CD4-positive, alpha-beta T cell (primary cell): ENCODE data around the gene NME3. TPM values are rescaled to one million over a fixed set of nuclear protein-coding genes. Genes with fewer than 3 reads are reported as not detected.

Source experiments
- ATAC-seq: fragments of 200-7000 bp; cut with Tn5 transposase; one replicate; pipeline ENCODE4 v1.10.0; 2022; ENCODE audit warnings: mild to moderate bottlenecking; ENCODE audit not compliant: poor library complexity
- CTCF ChIA-PET: fragments of 350-600 bp; sonication (Branson Sonifier 250); formaldehyde crosslinking; loops from one replicate; lab custom pipeline; 2021; ENCODE audit warnings: antibody characterized with exemption, inconsistent platforms; lab: Charles Lee
- POLR2A ChIA-PET: fragments of 350-600 bp; sonication (Branson Sonifier 250); formaldehyde crosslinking; loops from one replicate; lab custom pipeline; 2021; ENCODE audit warnings: antibody characterized with exemption, inconsistent platforms; lab: Charles Lee
- DNase-seq, 14 experiments: peaks; one replicate each; pipeline ENCODE4 v3.0.0-alpha.2; 2013 to 2020; ENCODE audit warnings: mixed read lengths in 2 of 14
- H3K27ac ChIP-seq, 2 donors: one replicate each; pipeline versions ENCODE4 v1.5.1 to v1.7.0; 2013; ENCODE audit warnings: low read length in 2 of 2, low read depth in 1 of 2, mild to moderate bottlenecking in 1 of 2
- H3K27me3 ChIP-seq, 2 experiments: 1 replicate in 1 of 2; 2 replicates in 1 of 2; pipeline versions ENCODE4 v1.6.1 to v1.7.0; 2013; ENCODE audit warnings: low read length in 2 of 2, control low read depth in 1 of 2, mild to moderate bottlenecking in 1 of 2, moderate library complexity in 1 of 2; ENCODE audit not compliant: insufficient read depth in 2 of 2, control insufficient read depth in 1 of 2
- H3K36me3 ChIP-seq: one replicate; pipeline ENCODE4 v1.6.1; 2013; ENCODE audit warnings: low read length, control low read depth; ENCODE audit not compliant: insufficient read depth
- H3K4me1 ChIP-seq: one replicate; pipeline ENCODE4 v1.6.1; 2013; ENCODE audit warnings: low read length, control low read depth; ENCODE audit not compliant: insufficient read depth
- H3K4me3 ChIP-seq: one replicate; pipeline ENCODE4 v1.5.1; 2013; ENCODE audit warnings: mild to moderate bottlenecking, low read length, moderate library complexity
- H3K9me3 ChIP-seq, 2 experiments: 1 replicate in 1 of 2; 2 replicates in 1 of 2; pipeline versions ENCODE4 v1.6.1 to v1.7.0; 2013; ENCODE audit warnings: low read length in 2 of 2, mild to moderate bottlenecking in 2 of 2, control low read depth in 1 of 2, moderate library complexity in 1 of 2; ENCODE audit not compliant: control insufficient read depth in 1 of 2, insufficient read depth in 1 of 2
- H3K27ac Mint-ChIP-seq: one replicate; pipeline ENCODE4 v1.8.0; 2020; ENCODE audit warnings: mixed read lengths
- H3K27me3 Mint-ChIP-seq: one replicate; pipeline ENCODE4 v1.8.0; 2021; ENCODE audit warnings: mixed read lengths
- H3K36me3 Mint-ChIP-seq: one replicate; pipeline ENCODE4 v1.8.0; 2021; ENCODE audit warnings: low read depth, mixed read lengths
- H3K4me1 Mint-ChIP-seq: one replicate; pipeline ENCODE4 v1.8.0; 2021; ENCODE audit warnings: low read depth, mixed read lengths
- H3K4me3 Mint-ChIP-seq: one replicate; pipeline ENCODE4 v1.8.0; 2020; ENCODE audit warnings: mild to moderate bottlenecking, mixed read lengths
- H3K9me3 Mint-ChIP-seq: one replicate; pipeline ENCODE4 v1.8.0; 2020; ENCODE audit warnings: mixed read lengths
- intact Hi-C, 2 experiments: fragments of 100-400 bp; cut with DNase I in 1 of 2; cut with micrococcal nuclease in 1 of 2; formaldehyde crosslinking; loops; one replicate each; pipeline versions ENCODE4 v1.15.1 to v1.9.0; 2023 to 2025; cut with DNase I, micrococcal nuclease
- total RNA-seq, 174 experiments: library from RNA in 2 of 174; stranded (reverse) in 2 of 174; gene quantifications; one replicate each; pipeline ENCODE4 v1.2.3 and lab custom pipeline; 2021 to 2026
- TF ChIP-seq, protein P1 (sequence below): fragments of 200-600 bp; IDR thresholded peaks from one replicate; pipeline ENCODE4 v1.8.0; 2022; ENCODE audit warnings: antibody characterized with exemption, mild to moderate bottlenecking

The NME3 gene
- total RNA-seq, 2 experiments from 2014 or later = 46.2 to 54.2 TPM

- peak in 1 of 14 experiments; percentile 20 for DNase-seq
- CTCF ChIA-PET = no interaction called here
These were observed 19.4 kb upstream of the NME3 start for GRCh38 chr16:1790611-1791255.

DNA sequence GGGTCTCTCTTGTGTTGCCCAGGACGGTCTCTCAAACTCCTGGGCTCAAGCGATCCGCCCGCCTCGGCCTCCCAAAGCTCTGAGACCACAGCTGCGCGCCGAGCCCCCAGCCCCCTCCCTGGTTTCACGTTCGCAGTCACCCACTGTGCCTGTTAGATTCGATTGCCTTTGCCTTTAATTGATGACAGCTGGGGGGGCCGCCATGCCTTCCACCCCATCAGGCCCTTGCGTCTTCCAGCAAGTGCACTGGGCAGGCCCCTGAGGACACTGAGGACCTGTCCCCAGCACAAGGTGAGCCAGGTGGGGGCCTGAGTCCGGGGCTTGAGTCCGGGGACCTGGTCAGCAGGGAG lies 18.9 kb upstream of the NME3 start:
- no peaks in the 10 kb centered on the region for H3K27me3 ChIP-seq
- intact Hi-C loops = no loop called here
- ATAC-seq (no peak), DNase-seq (no peak)
- peaks cover 38% of the 10 kb centered on the region for H3K36me3 ChIP-seq
- Mint-ChIP-seq H3K36me3 (peaks cover 7% of the 10 kb centered on the region), H3K27ac (no peak overlapping the region), H3K4me3 (no peak overlapping the region), H3K4me1 (peaks cover under 1% of the 10 kb centered on the region), H3K9me3 (no peaks in the 10 kb centered on the region), H3K27me3 (no peaks in the 10 kb centered on the region)
- H3K9me3 ChIP-seq = peaks cover 0 to 6% of the 10 kb centered on the region in 2 experiments
- H3K27ac ChIP-seq = no peak overlapping the region
- H3K4me1 ChIP-seq = peaks cover 13% of the 10 kb centered on the region
- POLR2A ChIA-PET = no interaction called here
- TF ChIP-seq, protein P1, sequence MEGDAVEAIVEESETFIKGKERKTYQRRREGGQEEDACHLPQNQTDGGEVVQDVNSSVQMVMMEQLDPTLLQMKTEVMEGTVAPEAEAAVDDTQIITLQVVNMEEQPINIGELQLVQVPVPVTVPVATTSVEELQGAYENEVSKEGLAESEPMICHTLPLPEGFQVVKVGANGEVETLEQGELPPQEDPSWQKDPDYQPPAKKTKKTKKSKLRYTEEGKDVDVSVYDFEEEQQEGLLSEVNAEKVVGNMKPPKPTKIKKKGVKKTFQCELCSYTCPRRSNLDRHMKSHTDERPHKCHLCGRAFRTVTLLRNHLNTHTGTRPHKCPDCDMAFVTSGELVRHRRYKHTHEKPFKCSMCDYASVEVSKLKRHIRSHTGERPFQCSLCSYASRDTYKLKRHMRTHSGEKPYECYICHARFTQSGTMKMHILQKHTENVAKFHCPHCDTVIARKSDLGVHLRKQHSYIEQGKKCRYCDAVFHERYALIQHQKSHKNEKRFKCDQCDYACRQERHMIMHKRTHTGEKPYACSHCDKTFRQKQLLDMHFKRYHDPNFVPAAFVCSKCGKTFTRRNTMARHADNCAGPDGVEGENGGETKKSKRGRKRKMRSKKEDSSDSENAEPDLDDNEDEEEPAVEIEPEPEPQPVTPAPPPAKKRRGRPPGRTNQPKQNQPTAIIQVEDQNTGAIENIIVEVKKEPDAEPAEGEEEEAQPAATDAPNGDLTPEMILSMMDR = no peak
- CTCF ChIA-PET = no interaction called here
- no peak overlapping the region for H3K4me3 ChIP-seq

More at GRCh38 chr16:1790611-1791255, 19.4 kb upstream of the NME3 start:
- peaks cover 37% of the 10 kb centered on the region for H3K36me3 ChIP-seq
- no peak for ATAC-seq
- POLR2A ChIA-PET = interaction anchor here (1.4 to 1.5 kb wide), 2 partner anchors 8 to 35 kb away, joined by 3 to 9 read pairs; partner anchors contain the start of genes HAGH, NUBP2 and SPSB3
- H3K27me3 Mint-ChIP-seq = no peaks in the 10 kb centered on the region
- no peaks in the 10 kb centered on the region for H3K4me1 Mint-ChIP-seq
- no peak overlapping the region for H3K4me3 ChIP-seq
- TF ChIP-seq, protein P1 = no peak
- no peaks in the 10 kb centered on the region for H3K27me3 ChIP-seq
- peaks cover 7% of the 10 kb centered on the region for H3K36me3 Mint-ChIP-seq
- H3K27ac Mint-ChIP-seq = no peak overlapping the region
- H3K9me3 ChIP-seq = peaks cover 0 to 6% of the 10 kb centered on the region in 2 experiments
- H3K4me1 ChIP-seq = peaks cover 8% of the 10 kb centered on the region
- H3K27ac ChIP-seq = no peak overlapping the region
- H3K4me3 Mint-ChIP-seq = no peak overlapping the region
- H3K9me3 Mint-ChIP-seq = no peaks in the 10 kb centered on the region
- intact Hi-C loops = no loop called here

- no peaks in the 10 kb centered on the region for H3K9me3 Mint-ChIP-seq
- peaks cover 38% of the 10 kb centered on the region for H3K36me3 ChIP-seq
- CTCF ChIA-PET = no interaction called here
These were observed 18.3 kb upstream of the NME3 start for GRCh38 chr16:1789643-1790045.

More at GRCh38 chr16:1789643-1790045, 18.3 kb upstream of the NME3 start:
- intact Hi-C loops = loop anchor here in 1 of 2 experiments (10.0 kb wide), 2 partner anchors 485 to 1385 kb away; partner anchors contain the start of genes DECR2 and UBE2I
- H3K27me3 ChIP-seq = no peaks in the 10 kb centered on the region
- H3K4me3 Mint-ChIP-seq = no peak overlapping the region
- H3K27me3 Mint-ChIP-seq = no peaks in the 10 kb centered on the region
- H3K4me1 ChIP-seq = peaks cover 19% of the 10 kb centered on the region
- no peak overlapping the region for H3K27ac ChIP-seq
- H3K4me1 Mint-ChIP-seq = peaks cover 5% of the 10 kb centered on the region
- POLR2A ChIA-PET = interaction anchor here (1.0 kb wide), 1 partner anchor 15 kb away, joined by 3 read pairs; no protein-coding TSS in a partner anchor
- no peak overlapping the region for H3K27ac Mint-ChIP-seq
- ATAC-seq (no peak), DNase-seq (peak in 1 of 14 experiments; percentile 21)
- peaks cover 0 to 6% of the 10 kb centered on the region in 2 experiments for H3K9me3 ChIP-seq
- TF ChIP-seq, protein P1 = no peak
- H3K36me3 Mint-ChIP-seq = peaks cover 7% of the 10 kb centered on the region
- no peak overlapping the region for H3K4me3 ChIP-seq
